K562 (cell line): ENCODE measurements around the gene SETMAR.

ENCODE experiments used
- CHAMP1 ChIP-seq: fragments of 450-650 bp; IDR thresholded peaks from 2 replicates; pipeline ENCODE4 v1.6.1; 2016; ENCODE audit warnings: mild to moderate bottlenecking
- DACH1 ChIP-seq: fragments of 450-650 bp; IDR thresholded peaks from 2 replicates; pipeline ENCODE4 v1.6.1; 2018; ENCODE audit not compliant: partially characterized antibody
- EZH2 ChIP-seq: IDR thresholded peaks from 2 replicates; pipeline ENCODE4 v1.6.1; 2012; ENCODE audit warnings: low read depth, mild to moderate bottlenecking, inconsistent platforms, low read length, borderline replicate concordance
- HMGN3 ChIP-seq: IDR thresholded peaks from 2 replicates; pipeline ENCODE4 v1.6.1; 2011; ENCODE audit warnings: borderline replicate concordance, low read depth, mild to moderate bottlenecking, mixed read lengths, low read length; ENCODE audit not compliant: insufficient read length; ENCODE audit errors: extremely low read depth
- LARP7 ChIP-seq: fragments of 450-650 bp; IDR thresholded peaks from 2 replicates; pipeline ENCODE4 v1.6.1; 2016
- MXD1 ChIP-seq: fragments of 250-450 bp; sonication (Bioruptor Pico); IDR thresholded peaks from 2 replicates; pipeline ENCODE4 v1.8.0; 2021; ENCODE audit warnings: borderline replicate concordance, mild to moderate bottlenecking, moderate library complexity; ENCODE audit not compliant: poor library complexity, severe bottlenecking
- TF ChIP-seq, protein P1 (sequence below), 3 experiments: IDR thresholded peaks in 2 of 3; conservative IDR thresholded peaks in 1 of 3; 2 replicates each; pipeline ENCODE4 v1.5.1; 2011 to 2012; ENCODE audit warnings: low read length in 3 of 3, mild to moderate bottlenecking in 3 of 3, control low read depth in 2 of 3, improper control_type of control experiment in 1 of 3, inconsistent platforms in 1 of 3, low read depth in 1 of 3, mixed read lengths in 1 of 3, moderate library complexity in 1 of 3; ENCODE audit not compliant: insufficient read depth in 2 of 3

DNA sequence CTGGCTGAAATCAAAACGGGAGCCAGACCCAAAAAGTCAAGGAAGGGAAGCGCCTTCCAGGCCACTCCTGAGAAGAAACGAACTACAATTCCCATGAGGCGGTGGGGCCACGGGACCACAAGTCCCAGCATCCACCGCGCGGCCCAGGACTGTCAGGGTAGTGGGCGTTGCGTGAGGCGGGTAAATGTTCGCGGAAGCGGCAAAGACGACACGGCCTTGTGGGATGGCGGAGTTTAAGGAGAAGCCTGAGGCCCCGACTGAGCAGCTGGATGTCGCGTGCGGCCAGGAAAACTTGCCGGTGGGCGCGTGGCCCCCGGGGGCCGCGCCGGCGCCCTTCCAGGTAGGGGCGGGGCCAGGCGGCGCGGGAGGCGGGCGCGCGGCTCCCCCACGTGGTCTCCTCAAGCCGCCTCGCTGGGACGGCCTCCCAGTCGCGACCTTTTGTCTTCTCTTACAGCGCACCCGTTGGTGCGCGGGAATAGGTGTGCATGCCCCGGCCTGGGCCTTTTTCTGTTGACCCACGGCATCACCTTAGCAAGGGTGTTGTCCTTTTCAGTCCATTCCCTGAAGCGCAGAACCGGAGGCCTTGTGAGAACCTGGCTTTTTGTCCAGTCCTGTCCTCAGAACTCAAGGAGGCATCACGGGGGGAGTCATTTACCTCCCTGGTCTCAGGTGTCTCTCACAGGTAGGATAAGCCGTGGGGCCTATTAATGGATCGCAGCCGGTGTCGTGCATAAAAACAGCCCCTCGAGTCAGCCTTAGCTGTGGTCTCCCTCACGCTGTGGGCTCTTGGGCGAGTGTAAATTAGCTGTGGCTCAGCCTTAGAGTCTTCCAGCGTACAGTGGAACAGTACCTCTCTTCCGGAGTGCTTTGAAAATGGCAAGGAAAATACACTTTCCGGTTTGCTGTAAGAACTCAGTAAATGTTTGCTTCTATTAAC lies at the start of gene SETMAR:
- TF ChIP-seq LARP7: no peak
- TF ChIP-seq, protein P1, sequence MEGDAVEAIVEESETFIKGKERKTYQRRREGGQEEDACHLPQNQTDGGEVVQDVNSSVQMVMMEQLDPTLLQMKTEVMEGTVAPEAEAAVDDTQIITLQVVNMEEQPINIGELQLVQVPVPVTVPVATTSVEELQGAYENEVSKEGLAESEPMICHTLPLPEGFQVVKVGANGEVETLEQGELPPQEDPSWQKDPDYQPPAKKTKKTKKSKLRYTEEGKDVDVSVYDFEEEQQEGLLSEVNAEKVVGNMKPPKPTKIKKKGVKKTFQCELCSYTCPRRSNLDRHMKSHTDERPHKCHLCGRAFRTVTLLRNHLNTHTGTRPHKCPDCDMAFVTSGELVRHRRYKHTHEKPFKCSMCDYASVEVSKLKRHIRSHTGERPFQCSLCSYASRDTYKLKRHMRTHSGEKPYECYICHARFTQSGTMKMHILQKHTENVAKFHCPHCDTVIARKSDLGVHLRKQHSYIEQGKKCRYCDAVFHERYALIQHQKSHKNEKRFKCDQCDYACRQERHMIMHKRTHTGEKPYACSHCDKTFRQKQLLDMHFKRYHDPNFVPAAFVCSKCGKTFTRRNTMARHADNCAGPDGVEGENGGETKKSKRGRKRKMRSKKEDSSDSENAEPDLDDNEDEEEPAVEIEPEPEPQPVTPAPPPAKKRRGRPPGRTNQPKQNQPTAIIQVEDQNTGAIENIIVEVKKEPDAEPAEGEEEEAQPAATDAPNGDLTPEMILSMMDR (IDR thresholded peaks at IDR 0.05 in 2 of 3, conservative IDR thresholded peaks at IDR 0.05 in 1 of 3; ENCODE audit: insufficient read depth in 2 of 3, low read depth in 1 of 3, low read length in 3 of 3): peak in 2 of 3 experiments; percentile 0 to 10; a peak in 1 of 6 replicates
- peak; percentile 62 for TF ChIP-seq HMGN3
- TF ChIP-seq DACH1: no peak
- TF ChIP-seq CHAMP1: no peak
- TF ChIP-seq MXD1 (CRISPR knock-in tag): peak; percentile 43
- TF ChIP-seq EZH2: no peak
